Measurements from ENCODE around the gene MAGEA11.

GRCh38 chrX:149715468-149715867 is 3.6 kb downstream of the MAGEA11 start:
- TF ChIP-seq CTCF (IDR thresholded peaks at IDR 0.05) (no peak), POLR2A (IDR thresholded peaks at IDR 0.05) (no peak)

Measured in testis (tissue), 2 donors.